Keratinocyte (primary cell): ENCODE results near the gene FBXL13. TPM values are rescaled to one million over a fixed set of nuclear protein-coding genes. Genes with fewer than 3 reads are reported as not detected.

Experiments
- DNase-seq: peaks from one replicate; pipeline ENCODE4 v3.0.0-alpha.2; 2011; ENCODE audit warnings: low read depth, missing footprints, low spot score
- FAIRE-seq: peaks from 2 replicates; lab custom pipeline; 2011; peaks lifted over from hg19 to GRCh38; lab: Jason Lieb, UNC
- H2AFZ ChIP-seq: 2 replicates; pipeline ENCODE4 v1.6.0; 2012; ENCODE audit warnings: low read length, control low read depth, inconsistent platforms; ENCODE audit not compliant: control insufficient read depth
- H3K27ac ChIP-seq: 2 replicates; pipeline ENCODE4 v1.5.1; 2011; ENCODE audit warnings: low read length; ENCODE audit not compliant: control insufficient read depth, insufficient read depth
- H3K27me3 ChIP-seq: 3 replicates; pipeline ENCODE4 v1.6.0; 2011; ENCODE audit warnings: low read length; ENCODE audit not compliant: control insufficient read depth, insufficient read depth; ENCODE audit errors: extremely low read depth
- H3K36me3 ChIP-seq, 2 experiments: 2 replicates in 1 of 2; 3 replicates in 1 of 2; pipeline ENCODE4 v1.5.1; 2011; ENCODE audit warnings: low read length in 2 of 2, mild to moderate bottlenecking in 1 of 2; ENCODE audit not compliant: control insufficient read depth in 2 of 2, insufficient read depth in 2 of 2; ENCODE audit errors: extremely low read depth in 1 of 2
- H3K4me1 ChIP-seq: 3 replicates; pipeline ENCODE4 v1.5.1; 2011; ENCODE audit warnings: low read length; ENCODE audit not compliant: control insufficient read depth, insufficient read depth; ENCODE audit errors: extremely low read depth
- H3K4me2 ChIP-seq: 3 replicates; pipeline ENCODE4 v1.6.0; 2011; ENCODE audit warnings: low read depth, low read length; ENCODE audit not compliant: control insufficient read depth, insufficient read depth; ENCODE audit errors: extremely low read depth
- H3K4me3 ChIP-seq, 3 experiments: fragments of 200-600 bp in 1 of 3; sonication (generic) in 1 of 3; 2 replicates in 2 of 3; 3 replicates in 1 of 3; pipeline ENCODE4 v1.5.1; 2011 to 2016; ENCODE audit warnings: low read length in 3 of 3, mild to moderate bottlenecking in 3 of 3, control low read depth in 2 of 3, inconsistent platforms in 1 of 3, low read depth in 1 of 3, mixed read lengths in 1 of 3, mixed run types in 1 of 3, moderate library complexity in 1 of 3; ENCODE audit not compliant: control insufficient read depth in 2 of 3, insufficient read depth in 2 of 3; ENCODE audit errors: extremely low read depth in 1 of 3
- H3K79me2 ChIP-seq: 2 replicates; pipeline ENCODE4 v1.6.0; 2012; ENCODE audit warnings: low read length; ENCODE audit not compliant: control insufficient read depth, insufficient read depth
- H3K9ac ChIP-seq: 3 replicates; pipeline ENCODE4 v1.6.0; 2011; ENCODE audit warnings: low read length; ENCODE audit not compliant: control insufficient read depth, insufficient read depth; ENCODE audit errors: extremely low read depth
- H3K9me1 ChIP-seq: 3 replicates; pipeline ENCODE4 v1.6.0; 2011; ENCODE audit warnings: low read length; ENCODE audit not compliant: control insufficient read depth, insufficient read depth; ENCODE audit errors: extremely low read depth
- H3K9me3 ChIP-seq: 2 replicates; pipeline ENCODE4 v1.5.1; 2012; ENCODE audit warnings: low read depth, low read length; ENCODE audit not compliant: control insufficient read depth
- H4K20me1 ChIP-seq: 3 replicates; pipeline ENCODE4 v1.6.0; 2011; ENCODE audit warnings: low read length; ENCODE audit not compliant: control insufficient read depth, insufficient read depth; ENCODE audit errors: extremely low read depth
- EZH2 ChIP-seq: IDR thresholded peaks from one replicate; pipeline ENCODE4 v1.6.1; 2012; ENCODE audit warnings: inconsistent platforms, mild to moderate bottlenecking, low read length, moderate library complexity
- dilution Hi-C: fragments of 300-500 bp; cut with MboI; formaldehyde crosslinking; loops from one replicate; pipeline ENCODE4 v1.7.0; 2020; ENCODE audit warnings: low sequenced_read_pairs; ENCODE audit not compliant: extremely low pct_ligation_motif_present
- polyA plus RNA-seq, 5 experiments: library from polyadenylated mRNA; depleted of rRNA in 3 of 5; stranded (reverse) in 3 of 5; stranded (forward) in 1 of 5; unstranded in 1 of 5; fragments of >200 nt; gene quantifications; 1 replicate in 1 of 5; 2 replicates in 3 of 5; 3 replicates in 1 of 5; pipeline versions ENCODE4 v1.2.1 to v1.2.3, GENCODE V29; 2011 to 2012; ENCODE audit warnings: missing spikeins in 2 of 5, low read depth in 1 of 5, low replicate concordance in 1 of 5
- TF ChIP-seq, protein P1 (sequence below), 3 experiments: IDR thresholded peaks in 1 of 3; conservative IDR thresholded peaks in 1 of 3; optimal IDR thresholded peaks in 1 of 3; 2 replicates in 2 of 3; 3 replicates in 1 of 3; pipeline versions ENCODE3 to v1.5.1; 2011; ENCODE audit warnings: low read length in 3 of 3, mild to moderate bottlenecking in 3 of 3, moderate library complexity in 2 of 3, control low read depth in 1 of 3, inconsistent platforms in 1 of 3; ENCODE audit not compliant: insufficient read depth in 2 of 3; ENCODE audit errors: extremely low read depth in 1 of 3

The FBXL13 gene
- polyA plus RNA-seq, 1 donor (not counting 4 experiments of a cell fraction or from before 2014, with no cell fraction given) = 0.20 TPM

DNA sequence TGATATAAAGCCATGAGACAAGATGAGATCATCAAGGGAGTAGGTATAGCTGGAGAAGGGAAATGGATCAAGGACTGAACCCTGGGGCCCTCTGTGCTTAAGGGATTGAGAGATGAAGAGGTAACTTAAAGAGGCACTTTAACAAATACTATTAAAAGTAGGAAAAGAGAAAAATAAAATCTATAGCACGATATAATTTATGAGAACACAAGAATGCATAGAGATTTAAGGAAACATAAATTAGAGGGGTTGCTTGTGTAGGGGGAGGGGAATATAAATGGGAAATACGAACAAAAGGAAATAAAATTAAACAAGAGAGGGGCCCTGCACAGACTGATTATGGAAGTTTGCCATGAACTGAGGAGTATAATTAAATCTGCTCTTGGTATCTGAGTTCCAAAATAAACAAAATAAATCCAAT, 177.4 kb downstream of the FBXL13 start:
- dilution Hi-C loops = no loop called here
- H4K20me1 ChIP-seq = no peaks in the 10 kb centered on the region
- no peaks in the 10 kb centered on the region for H3K79me2 ChIP-seq
- no peak overlapping the region for H3K4me3 ChIP-seq
- no peaks in the 10 kb centered on the region for H3K9me3 ChIP-seq
- no peaks in the 10 kb centered on the region for H3K27me3 ChIP-seq
- DNase-seq (no peak), FAIRE-seq (no peak)
- TF ChIP-seq EZH2 = no peak
- TF ChIP-seq, protein P1, sequence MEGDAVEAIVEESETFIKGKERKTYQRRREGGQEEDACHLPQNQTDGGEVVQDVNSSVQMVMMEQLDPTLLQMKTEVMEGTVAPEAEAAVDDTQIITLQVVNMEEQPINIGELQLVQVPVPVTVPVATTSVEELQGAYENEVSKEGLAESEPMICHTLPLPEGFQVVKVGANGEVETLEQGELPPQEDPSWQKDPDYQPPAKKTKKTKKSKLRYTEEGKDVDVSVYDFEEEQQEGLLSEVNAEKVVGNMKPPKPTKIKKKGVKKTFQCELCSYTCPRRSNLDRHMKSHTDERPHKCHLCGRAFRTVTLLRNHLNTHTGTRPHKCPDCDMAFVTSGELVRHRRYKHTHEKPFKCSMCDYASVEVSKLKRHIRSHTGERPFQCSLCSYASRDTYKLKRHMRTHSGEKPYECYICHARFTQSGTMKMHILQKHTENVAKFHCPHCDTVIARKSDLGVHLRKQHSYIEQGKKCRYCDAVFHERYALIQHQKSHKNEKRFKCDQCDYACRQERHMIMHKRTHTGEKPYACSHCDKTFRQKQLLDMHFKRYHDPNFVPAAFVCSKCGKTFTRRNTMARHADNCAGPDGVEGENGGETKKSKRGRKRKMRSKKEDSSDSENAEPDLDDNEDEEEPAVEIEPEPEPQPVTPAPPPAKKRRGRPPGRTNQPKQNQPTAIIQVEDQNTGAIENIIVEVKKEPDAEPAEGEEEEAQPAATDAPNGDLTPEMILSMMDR (optimal IDR thresholded peaks at IDR 0.05 in 1 of 3, IDR thresholded peaks at IDR 0.05 in 1 of 3, conservative IDR thresholded peaks at IDR 0.05 in 1 of 3; ENCODE audit: extremely low read depth in 1 of 3, insufficient read depth in 2 of 3, low read length in 3 of 3) = no peak
- no peak overlapping the region for H3K4me2 ChIP-seq
- peaks cover 8% of the 10 kb centered on the region for H3K4me1 ChIP-seq
- no peak overlapping the region for H3K9ac ChIP-seq
- H3K9me1 ChIP-seq = no peaks in the 10 kb centered on the region
- H2AFZ ChIP-seq = no peak overlapping the region
- no peak overlapping the region for H3K27ac ChIP-seq
- H3K36me3 ChIP-seq = no peaks in the 10 kb centered on the region

DNA sequence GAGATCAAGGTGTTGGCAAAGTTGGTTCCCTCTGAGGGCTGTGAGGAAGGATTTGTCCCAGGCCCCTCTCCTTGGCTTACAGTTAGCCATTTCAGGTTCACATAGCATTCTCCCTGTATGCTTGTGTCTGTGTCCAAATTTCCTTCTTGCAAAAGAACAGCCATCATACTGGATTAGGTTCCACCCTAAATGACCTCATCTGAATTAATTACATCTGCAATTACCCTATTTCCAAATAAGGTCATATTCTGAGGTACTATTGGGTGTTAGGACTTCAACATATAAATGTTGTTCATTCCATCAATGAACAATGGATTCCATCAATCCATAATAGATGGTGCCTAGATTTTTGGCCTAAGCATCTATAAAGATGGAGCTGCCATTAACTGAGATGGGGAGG, 178.0 kb downstream of the FBXL13 start:
- H4K20me1 ChIP-seq = no peaks in the 10 kb centered on the region
- H3K9ac ChIP-seq = no peak overlapping the region
- no peaks in the 10 kb centered on the region for H3K9me3 ChIP-seq
- DNase-seq (no peak), FAIRE-seq (no peak)
- TF ChIP-seq, protein P1 (optimal IDR thresholded peaks at IDR 0.05 in 1 of 3, IDR thresholded peaks at IDR 0.05 in 1 of 3, conservative IDR thresholded peaks at IDR 0.05 in 1 of 3; ENCODE audit: extremely low read depth in 1 of 3, insufficient read depth in 2 of 3, low read length in 3 of 3) = no peak
- no peak for TF ChIP-seq EZH2
- no peak overlapping the region for H3K27ac ChIP-seq
- no peaks in the 10 kb centered on the region for H3K9me1 ChIP-seq
- H3K27me3 ChIP-seq = no peaks in the 10 kb centered on the region
- H2AFZ ChIP-seq = no peak overlapping the region
- H3K4me3 ChIP-seq = no peak overlapping the region
- no peaks in the 10 kb centered on the region for H3K36me3 ChIP-seq
- H3K79me2 ChIP-seq = no peaks in the 10 kb centered on the region
- H3K4me1 ChIP-seq = peaks cover 14% of the 10 kb centered on the region
- dilution Hi-C loops = no loop called here
- H3K4me2 ChIP-seq = no peak overlapping the region
